Keratinocyte (primary cell): ENCODE results near the gene TUSC7.

Experiments used
- EZH2 ChIP-seq: IDR thresholded peaks from one replicate; pipeline ENCODE4 v1.6.1; 2012; ENCODE audit warnings: inconsistent platforms, mild to moderate bottlenecking, low read length, moderate library complexity
- TF ChIP-seq, protein P1 (sequence below), 3 experiments: IDR thresholded peaks in 1 of 3; conservative IDR thresholded peaks in 1 of 3; optimal IDR thresholded peaks in 1 of 3; 2 replicates in 2 of 3; 3 replicates in 1 of 3; pipeline versions ENCODE3 to v1.5.1; 2011; ENCODE audit warnings: low read length in 3 of 3, mild to moderate bottlenecking in 3 of 3, moderate library complexity in 2 of 3, control low read depth in 1 of 3, inconsistent platforms in 1 of 3; ENCODE audit not compliant: insufficient read depth in 2 of 3; ENCODE audit errors: extremely low read depth in 1 of 3

DNA sequence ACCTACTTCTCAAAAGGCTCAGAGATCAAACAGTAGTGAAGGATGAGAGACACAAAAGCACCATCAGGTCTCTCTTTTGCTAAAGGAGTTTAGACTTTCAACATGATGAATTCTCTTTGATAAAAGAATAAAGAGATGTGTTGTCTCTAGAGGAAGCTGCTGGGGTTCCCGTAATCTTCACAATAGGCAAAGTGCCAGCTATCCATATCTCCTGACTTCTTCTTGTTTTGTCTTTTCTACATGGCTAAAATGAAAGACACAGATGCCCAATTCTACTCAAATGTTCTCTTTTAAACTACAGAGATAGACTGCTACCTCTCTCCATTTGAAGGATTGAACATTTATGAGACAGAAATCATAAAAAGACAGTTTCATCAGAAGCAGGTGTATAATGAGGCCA, 38.4 kb upstream of the TUSC7 start:
- no peak for TF ChIP-seq EZH2
- TF ChIP-seq, protein P1, sequence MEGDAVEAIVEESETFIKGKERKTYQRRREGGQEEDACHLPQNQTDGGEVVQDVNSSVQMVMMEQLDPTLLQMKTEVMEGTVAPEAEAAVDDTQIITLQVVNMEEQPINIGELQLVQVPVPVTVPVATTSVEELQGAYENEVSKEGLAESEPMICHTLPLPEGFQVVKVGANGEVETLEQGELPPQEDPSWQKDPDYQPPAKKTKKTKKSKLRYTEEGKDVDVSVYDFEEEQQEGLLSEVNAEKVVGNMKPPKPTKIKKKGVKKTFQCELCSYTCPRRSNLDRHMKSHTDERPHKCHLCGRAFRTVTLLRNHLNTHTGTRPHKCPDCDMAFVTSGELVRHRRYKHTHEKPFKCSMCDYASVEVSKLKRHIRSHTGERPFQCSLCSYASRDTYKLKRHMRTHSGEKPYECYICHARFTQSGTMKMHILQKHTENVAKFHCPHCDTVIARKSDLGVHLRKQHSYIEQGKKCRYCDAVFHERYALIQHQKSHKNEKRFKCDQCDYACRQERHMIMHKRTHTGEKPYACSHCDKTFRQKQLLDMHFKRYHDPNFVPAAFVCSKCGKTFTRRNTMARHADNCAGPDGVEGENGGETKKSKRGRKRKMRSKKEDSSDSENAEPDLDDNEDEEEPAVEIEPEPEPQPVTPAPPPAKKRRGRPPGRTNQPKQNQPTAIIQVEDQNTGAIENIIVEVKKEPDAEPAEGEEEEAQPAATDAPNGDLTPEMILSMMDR (optimal IDR thresholded peaks at IDR 0.05 in 1 of 3, IDR thresholded peaks at IDR 0.05 in 1 of 3, conservative IDR thresholded peaks at IDR 0.05 in 1 of 3; ENCODE audit: extremely low read depth in 1 of 3, insufficient read depth in 2 of 3, low read length in 3 of 3): no peak
